Middle frontal gyrus (tissue), 1 donor: ENCODE measurements around the gene SCN2A.
"Not testable (repeated sequence)": the region's sequence is repeated elsewhere in the genome, so short reads cannot be mapped to it uniquely, and the experiment has no call there.

Experiments used
- DNase-seq: peaks from one replicate; pipeline ENCODE4 v3.0.0-alpha.2; 2015; ENCODE audit warnings: low spot score; ENCODE audit errors: extremely low spot score

Gene SCN2A

GRCh38 chr2:165312999-165313398 lies 73.8 kb downstream of the SCN2A start:
- DNase-seq, result no peak

- no peak for DNase-seq
These were observed 74.3 kb downstream of the SCN2A start for GRCh38 chr2:165313509-165313908.

- no peak for DNase-seq
These were observed 89.1 kb downstream of the SCN2A start for GRCh38 chr2:165328272-165328671.

- DNase-seq, result not testable (repeated sequence)
These were observed 105.1 kb downstream of the SCN2A start for GRCh38 chr2:165344276-165344675.

GRCh38 chr2:165348441-165348840 lies 109.2 kb downstream of the SCN2A start:
- no peak for DNase-seq

GRCh38 chr2:165349181-165349580 lies 110.0 kb downstream of the SCN2A start:
- DNase-seq, result no peak

- no peak for DNase-seq
These were observed 118.5 kb downstream of the SCN2A start for GRCh38 chr2:165357758-165358157.

GRCh38 chr2:165361514-165361913 lies 122.3 kb downstream of the SCN2A start:
- no peak for DNase-seq

GRCh38 chr2:165369131-165369897 lies 130.1 kb downstream of the SCN2A start:
- no peak for DNase-seq

- no peak for DNase-seq
These were observed 130.7 kb downstream of the SCN2A start for GRCh38 chr2:165369898-165370296.

- DNase-seq, result no peak
These were observed 132.1 kb downstream of the SCN2A start for GRCh38 chr2:165371356-165371755.

- DNase-seq, result no peak
These were observed 134.2 kb downstream of the SCN2A start for GRCh38 chr2:165373278-165374010.

- DNase-seq, result no peak
These were observed 137.4 kb downstream of the SCN2A start for GRCh38 chr2:165376571-165376975.

- no peak for DNase-seq
These were observed 143.1 kb downstream of the SCN2A start for GRCh38 chr2:165382362-165382761.

- no peak for DNase-seq
These were observed 151.7 kb downstream of the SCN2A start for GRCh38 chr2:165390875-165391274.

GRCh38 chr2:165391791-165392190 lies 152.6 kb downstream of the SCN2A start:
- no peak for DNase-seq

- DNase-seq, result not testable (repeated sequence)
These were observed 159.4 kb downstream of the SCN2A start for GRCh38 chr2:165398603-165399002.

- peak; percentile 52 for DNase-seq
These were observed 162.2 kb downstream of the SCN2A start for GRCh38 chr2:165401285-165401852.

- no peak for DNase-seq
These were observed 162.9 kb downstream of the SCN2A start for GRCh38 chr2:165402162-165402561.

- DNase-seq, result no peak
These were observed 167.0 kb downstream of the SCN2A start for GRCh38 chr2:165406173-165406572.

- no peak for DNase-seq
These were observed 168.3 kb downstream of the SCN2A start for GRCh38 chr2:165407466-165407865.

GRCh38 chr2:165408186-165408585 lies 169.0 kb downstream of the SCN2A start:
- DNase-seq, result no peak
